Right atrium auricular region (tissue), 2 donors: Measurements from ENCODE around the gene STK4. TPM values are rescaled to one million over a fixed set of nuclear protein-coding genes. Genes with fewer than 3 reads are reported as not detected.
A peak's percentile ranks its signal among the peaks of the same experiment; 100 is the strongest.

Experiments used
- DNase-seq: peaks from one replicate; pipeline ENCODE4 v3.0.0-alpha.2; 2019; ENCODE audit warnings: low spot score
- H3K27ac ChIP-seq, 2 donors: fragments of 200-600 bp; sonication (generic); 1 replicate in 1 of 2; 2 replicates in 1 of 2; pipeline ENCODE4 v1.5.1; 2016 to 2019
- H3K27me3 ChIP-seq, 2 donors: fragments of 200-600 bp; sonication (generic); one replicate each; pipeline versions ENCODE4 v1.5.1 to v1.6.0; 2017 to 2019
- H3K36me3 ChIP-seq: fragments of 200-600 bp; sonication (generic); one replicate; pipeline ENCODE4 v1.5.1; 2016
- H3K4me1 ChIP-seq, 2 donors: fragments of 200-600 bp; sonication (generic); one replicate each; pipeline versions ENCODE4 v1.5.1 to v1.6.0; 2017 to 2019
- H3K4me3 ChIP-seq, 2 donors: fragments of 200-600 bp; sonication (generic); 1 replicate in 1 of 2; 2 replicates in 1 of 2; pipeline ENCODE4 v1.5.1; 2017 to 2019; ENCODE audit warnings: mild to moderate bottlenecking in 1 of 2, moderate library complexity in 1 of 2
- H3K9me3 ChIP-seq, 2 donors: fragments of 200-600 bp; sonication (generic); one replicate each; pipeline ENCODE4 v1.5.1; 2019
- CTCF ChIP-seq, 2 donors: fragments of 200-600 bp; sonication (generic); IDR thresholded peaks; one replicate each; pipeline ENCODE4 v1.5.1; 2019; ENCODE audit warnings: antibody characterized with exemption in 2 of 2
- total RNA-seq, 2 donors: library from RNA; depleted of rRNA; stranded (reverse); fragments of >200 nt; gene quantifications; one replicate each; pipeline ENCODE4 v1.1.0, GENCODE V29; 2016

STK4 gene
- total RNA-seq, 2 donors from 2014 or later: 7.3 to 12.6 TPM

GRCh38 chr20:44960103-44960852 is 6.0 kb upstream of the STK4 start, which contains the start of gene TOMM34:
Gene TOMM34, minus strand, starts transcription at chr20:44960397. Its CDS starts 64 bp downstream, at chr20:44960333.
- H3K4me1 ChIP-seq: peaks cover 0 to 20% of the 10 kb centered on the region in 2 donors
- H3K4me3 ChIP-seq: peak within 1 kb of the TSS; percentile 77 to 88
- DNase-seq: peak; percentile 94
- H3K27ac ChIP-seq: peak within 1 kb of the TSS; percentile 77 to 80
- H3K9me3 ChIP-seq: no peaks in the 10 kb centered on the region
- TF ChIP-seq CTCF (IDR thresholded peaks at IDR 0.05): peak in 1 of 2 donors; percentile 13
- H3K36me3 ChIP-seq: peaks cover 9% of the 10 kb centered on the region
- no peaks in the 10 kb centered on the region for H3K27me3 ChIP-seq

GRCh38 chr20:44961011-44961869 is 5.1 kb upstream of the STK4 start:
- Histone ChIP-seq H3K27ac (no peak overlapping the region), H3K4me3 (no peak overlapping the region)

GRCh38 chr20:44961870-44962267 is 4.4 kb upstream of the STK4 start:
- Histone ChIP-seq H3K27ac (no peak overlapping the region), H3K9me3 (no peaks in the 10 kb centered on the region), H3K36me3 (peaks cover 4% of the 10 kb centered on the region), H3K4me1 (peaks cover 0 to 23% of the 10 kb centered on the region in 2 donors), H3K4me3 (no peak overlapping the region), H3K27me3 (no peaks in the 10 kb centered on the region)
- no peak for DNase-seq
- no peak for TF ChIP-seq CTCF (IDR thresholded peaks at IDR 0.05)

More at GRCh38 chr20:44961011-44961869, 5.1 kb upstream of the STK4 start:
- Histone ChIP-seq H3K4me1 (peaks cover 0 to 20% of the 10 kb centered on the region in 2 donors), H3K9me3 (no peaks in the 10 kb centered on the region), H3K36me3 (peaks cover 4% of the 10 kb centered on the region), H3K27me3 (no peaks in the 10 kb centered on the region)
- no peak for DNase-seq
- no peak for TF ChIP-seq CTCF (IDR thresholded peaks at IDR 0.05)

- Histone ChIP-seq H3K4me1 (peaks cover 0 to 29% of the 10 kb centered on the region in 2 donors), H3K9me3 (no peaks in the 10 kb centered on the region), H3K4me3 (no peak overlapping the region), H3K27me3 (no peaks in the 10 kb centered on the region), H3K36me3 (peaks cover 4% of the 10 kb centered on the region), H3K27ac (no peak overlapping the region)
- TF ChIP-seq CTCF (IDR thresholded peaks at IDR 0.05): no peak
- no peak for DNase-seq
Observed at GRCh38 chr20:44962483-44962882, 3.8 kb upstream of the STK4 start.

- TF ChIP-seq CTCF (IDR thresholded peaks at IDR 0.05): no peak
- no peak overlapping the region for H3K27ac ChIP-seq
- H3K4me3 ChIP-seq: no peak overlapping the region
- H3K4me1 ChIP-seq: peaks cover 0 to 28% of the 10 kb centered on the region in 2 donors
- no peak for DNase-seq
- H3K9me3 ChIP-seq: no peaks in the 10 kb centered on the region
- H3K36me3 ChIP-seq: no peaks in the 10 kb centered on the region
- no peaks in the 10 kb centered on the region for H3K27me3 ChIP-seq
Observed at GRCh38 chr20:44963325-44964215, 2.7 kb upstream of the STK4 start.
